ENCODE results near the gene RBM11. TPM values are rescaled to one million over a fixed set of nuclear protein-coding genes. Genes with fewer than 3 reads are reported as not detected.
"Not testable (repeated sequence)": the region's sequence is repeated elsewhere in the genome, so short reads cannot be mapped to it uniquely, and the experiment has no call there.

Gene RBM11
- 10 to 100 TPM in 1 of 2 donors, 1 to 10 TPM in 1; 5.4 to 13.5 TPM for total RNA-seq
- polyA plus RNA-seq (2013, experiment 1 of 2), result 6.0 TPM
- polyA plus RNA-seq (2013, experiment 2 of 2), result 5.5 TPM
- long read RNA-seq, experiment 1, partial matches to known transcripts, result 0 of 5 reads
- long read RNA-seq, experiment 1, other reads (novel, unspliced or antisense), result 3 of 5 reads
- long read RNA-seq, experiment 2, partial matches to known transcripts, result 1 of 13 reads
- long read RNA-seq, experiment 2, other reads (novel, unspliced or antisense), result 8 of 13 reads
- long read RNA-seq, experiment 3, partial matches to known transcripts, result 1 of 10 reads
- long read RNA-seq, experiment 3, other reads (novel, unspliced or antisense), result 1 of 10 reads
- long read RNA-seq, experiment 4, transcript RBM11-201 (5 exons, 1,934 nt), result minor isoform, 7 of 22 reads
- long read RNA-seq, experiment 4, transcript RBM11-203 (5 exons, 1,992 nt), result major isoform, 9 of 22 reads
- long read RNA-seq, experiment 4, partial matches to known transcripts, result 0 of 22 reads
- long read RNA-seq, experiment 4, other reads (novel, unspliced or antisense), result 6 of 22 reads

- peak within 1 kb of the TSS; percentile 85 for H3K4me3 Mint-ChIP-seq
- peak within 1 kb of the TSS; percentile 72 for H3K27ac Mint-ChIP-seq
- TF ChIP-seq CTCF (conservative IDR thresholded peaks at IDR 0.05), result no peak
- peak within 1 kb of the TSS; percentile 90 for H3K4me3 ChIP-seq (ENCODE audit: low read length)
- no peaks in the 10 kb centered on the region for H3K9me3 Mint-ChIP-seq
- no peaks in the 10 kb centered on the region for H3K9me3 ChIP-seq (ENCODE audit: control insufficient read depth, low read length)
- H3K27me3 Mint-ChIP-seq (ENCODE audit: insufficient read depth), result peaks cover 8% of the 10 kb centered on the region
- no peaks in the 10 kb centered on the region for H3K36me3 Mint-ChIP-seq (ENCODE audit: low read depth)
- H3K9ac ChIP-seq (ENCODE audit: extremely low read depth, low read length, poor library complexity, severe bottlenecking), result peak within 1 kb of the TSS; percentile 38
- no peak within 1 kb of the TSS for H3K27ac ChIP-seq (ENCODE audit: low read depth, low read length)
- DNase-seq, result peak; percentile 94
- H3K36me3 ChIP-seq (ENCODE audit: control insufficient read depth, insufficient read depth, low read length), result no peaks in the 10 kb centered on the region
- 0 to 1% methylated on average over 15 to 55 of the region's 55 CpGs for WGBS, 2 experiments (ENCODE audit: insufficient coverage in 1 of 2, insufficient read length in 1 of 2)
- H3K4me1 Mint-ChIP-seq, result peaks cover 5% of the 10 kb centered on the region
- no peaks in the 10 kb centered on the region for H3K4me1 ChIP-seq (ENCODE audit: control insufficient read depth, insufficient read depth, low read length)
- H3K27me3 ChIP-seq (ENCODE audit: control insufficient read depth, insufficient read depth, low read length, poor library complexity, severe bottlenecking), result peaks cover 10% of the 10 kb centered on the region
Observed at GRCh38 chr21:14215971-14216641, at the start of gene RBM11. Gene RBM11 (plus strand): TSS chr21:14216157. CDS start chr21:14216187, 30 bp downstream.

- not testable (repeated sequence) for H3K27ac ChIP-seq (ENCODE audit: low read depth, low read length); H3K27ac Mint-ChIP-seq; H3K4me1 ChIP-seq (ENCODE audit: control insufficient read depth, insufficient read depth, low read length); H3K4me3 ChIP-seq (ENCODE audit: low read length); H3K27me3 Mint-ChIP-seq (ENCODE audit: insufficient read depth); H3K4me3 Mint-ChIP-seq; H3K27me3 ChIP-seq (ENCODE audit: control insufficient read depth, insufficient read depth, low read length, poor library complexity, severe bottlenecking); H3K9me3 ChIP-seq (ENCODE audit: control insufficient read depth, low read length); H3K9ac ChIP-seq (ENCODE audit: extremely low read depth, low read length, poor library complexity, severe bottlenecking); H3K4me1 Mint-ChIP-seq; H3K36me3 Mint-ChIP-seq (ENCODE audit: low read depth); DNase-seq; H3K36me3 ChIP-seq (ENCODE audit: control insufficient read depth, insufficient read depth, low read length)
- 82 to 85% methylated on average over 4 to 15 of the region's 16 CpGs for WGBS, 2 experiments (ENCODE audit: insufficient coverage in 1 of 2, insufficient read length in 1 of 2)
- peaks cover 36% of the 10 kb centered on the region for H3K9me3 Mint-ChIP-seq
Observed at GRCh38 chr21:14166463-14167223, 49.3 kb upstream of the RBM11 start.

- Histone ChIP-seq H3K4me1 (ENCODE audit: control insufficient read depth, insufficient read depth, low read length) (no peaks in the 10 kb centered on the region), H3K9ac (ENCODE audit: extremely low read depth, low read length, poor library complexity, severe bottlenecking) (no peak overlapping the region), H3K36me3 (ENCODE audit: control insufficient read depth, insufficient read depth, low read length) (no peaks in the 10 kb centered on the region), H3K4me3 (ENCODE audit: low read length) (no peak overlapping the region), H3K9me3 (ENCODE audit: control insufficient read depth, low read length) (no peaks in the 10 kb centered on the region), H3K27ac (ENCODE audit: low read depth, low read length) (no peak overlapping the region), H3K27me3 (ENCODE audit: control insufficient read depth, insufficient read depth, low read length, poor library complexity, severe bottlenecking) (no peaks in the 10 kb centered on the region)
- TF ChIP-seq CTCF (conservative IDR thresholded peaks at IDR 0.05), result no peak
- Mint-ChIP-seq H3K36me3 (ENCODE audit: low read depth) (no peaks in the 10 kb centered on the region), H3K4me3 (no peak overlapping the region), H3K4me1 (no peaks in the 10 kb centered on the region), H3K27me3 (ENCODE audit: insufficient read depth) (no peaks in the 10 kb centered on the region), H3K9me3 (peaks cover 25% of the 10 kb centered on the region), H3K27ac (no peak overlapping the region)
- DNase-seq, result no peak
Observed at GRCh38 chr21:14206222-14206621, 9.7 kb upstream of the RBM11 start.

Data from endodermal cell (in vitro differentiated cells).